GM12873 (cell line): ENCODE data around the gene SH3GL3.

Experiments used
- CTCF ChIP-seq: IDR thresholded peaks from 2 replicates; pipeline ENCODE4 v1.5.1; 2012; ENCODE audit warnings: low read depth, mild to moderate bottlenecking, moderate library complexity, low read length, control low read depth; ENCODE audit not compliant: insufficient read depth; ENCODE audit errors: missing control alignments

Gene SH3GL3

GRCh38 chr15:83499476-83499875 is 52.3 kb downstream of the SH3GL3 start:
- TF ChIP-seq CTCF = no peak

- TF ChIP-seq CTCF = no peak
Observed at GRCh38 chr15:83503595-83504364, 56.6 kb downstream of the SH3GL3 start.

GRCh38 chr15:83504365-83504764 is 57.2 kb downstream of the SH3GL3 start:
- no peak for TF ChIP-seq CTCF

GRCh38 chr15:83510001-83510400 is 62.9 kb downstream of the SH3GL3 start:
- no peak for TF ChIP-seq CTCF

DNA sequence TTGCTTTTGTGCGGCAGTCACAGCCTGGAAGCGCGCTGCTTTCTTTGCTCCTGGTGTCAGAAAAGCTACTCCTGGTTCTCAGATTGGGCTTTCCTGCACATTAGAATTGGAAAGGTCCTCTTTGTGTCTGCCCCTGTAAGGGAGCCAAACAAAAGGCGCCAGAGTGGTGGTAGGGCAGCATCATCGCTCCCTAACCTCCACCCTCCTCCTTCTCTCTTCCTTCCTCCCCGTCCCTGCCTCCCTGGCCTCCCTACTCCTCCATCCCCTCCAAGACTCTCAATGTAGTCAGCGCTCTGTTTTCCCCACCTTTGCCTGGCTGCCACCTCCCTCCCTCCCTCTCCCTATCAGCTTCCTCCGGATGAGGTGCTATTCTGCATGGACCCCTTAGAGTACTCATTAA is 65.3 kb downstream of the SH3GL3 start:
- TF ChIP-seq CTCF = no peak

- TF ChIP-seq CTCF = no peak
Observed at GRCh38 chr15:83514584-83514983, 67.4 kb downstream of the SH3GL3 start.

DNA sequence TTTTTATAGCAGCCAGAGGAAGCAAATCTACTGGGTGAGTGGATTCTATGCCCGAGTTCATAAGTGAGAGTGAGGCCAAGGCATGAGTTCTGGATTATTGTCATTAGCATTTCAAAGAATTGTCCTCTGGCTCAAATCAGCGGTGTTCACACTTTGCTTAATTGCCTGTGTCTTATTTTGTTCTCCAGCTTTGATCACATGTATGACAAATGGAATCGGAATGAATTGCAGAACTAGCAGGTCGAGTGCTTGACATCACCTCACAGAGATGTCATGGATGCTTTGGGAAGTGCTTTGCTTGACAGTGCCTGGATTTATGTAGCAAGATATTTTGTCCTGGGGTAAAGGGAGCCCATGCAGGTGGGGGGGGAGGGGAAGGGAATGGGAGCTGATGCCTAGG is 68.0 kb downstream of the SH3GL3 start:
- TF ChIP-seq CTCF = no peak
